Colonic mucosa (tissue), 4 donors: Measurements from ENCODE around the gene MED23. TPM values are rescaled to one million over a fixed set of nuclear protein-coding genes. Genes with fewer than 3 reads are reported as not detected.

Source experiments
- DNase-seq: peaks from one replicate; pipeline ENCODE4 v3.0.0-alpha.2; 2020
- H3K27ac ChIP-seq: fragments of 200-600 bp; one replicate; pipeline ENCODE4 v1.8.0; 2021
- H3K27me3 ChIP-seq: fragments of 200-600 bp; one replicate; pipeline ENCODE4 v1.8.0; 2021
- H3K36me3 ChIP-seq: fragments of 200-600 bp; one replicate; pipeline ENCODE4 v1.8.0; 2021
- H3K4me1 ChIP-seq: fragments of 200-600 bp; one replicate; pipeline ENCODE4 v1.8.0; 2021; ENCODE audit warnings: mild to moderate bottlenecking
- H3K4me3 ChIP-seq: fragments of 200-600 bp; one replicate; pipeline ENCODE4 v1.8.0; 2021
- H3K9ac ChIP-seq, 2 donors: one replicate each; pipeline ENCODE4 v1.7.0; 2013; ENCODE audit warnings: control low read depth in 2 of 2, low read depth in 2 of 2, low read length in 2 of 2
- H3K9me3 ChIP-seq: fragments of 200-600 bp; one replicate; pipeline ENCODE4 v1.8.0; 2021
- intact Hi-C: fragments of 100-400 bp; cut with DNase I; formaldehyde crosslinking; loops from one replicate; pipeline ENCODE4 v1.14.1; 2022
- total RNA-seq, 2 donors: library from RNA; stranded (reverse); fragmentation: NEBNext Ultra II Directional in 1 of 2; extraction: Animal tissue kit (Norgen Biotek cat#: 25700) in 1 of 2; gene quantifications; one replicate each; pipeline ENCODE4 v1.2.1, GENCODE V29; 2021
- TF ChIP-seq, protein P1 (sequence below): fragments of 200-600 bp; IDR thresholded peaks from one replicate; pipeline ENCODE4 v1.8.0; 2022; ENCODE audit warnings: antibody characterized with exemption, mild to moderate bottlenecking
- donor health status: healthy.
- donor health status: DM: no; HTN: no; CAD: no.
- donor health status: DM: no; HTN: no; CAD: no.

Gene MED23
- total RNA-seq, 2 donors from 2014 or later, result 24.5 to 36.5 TPM

DNA sequence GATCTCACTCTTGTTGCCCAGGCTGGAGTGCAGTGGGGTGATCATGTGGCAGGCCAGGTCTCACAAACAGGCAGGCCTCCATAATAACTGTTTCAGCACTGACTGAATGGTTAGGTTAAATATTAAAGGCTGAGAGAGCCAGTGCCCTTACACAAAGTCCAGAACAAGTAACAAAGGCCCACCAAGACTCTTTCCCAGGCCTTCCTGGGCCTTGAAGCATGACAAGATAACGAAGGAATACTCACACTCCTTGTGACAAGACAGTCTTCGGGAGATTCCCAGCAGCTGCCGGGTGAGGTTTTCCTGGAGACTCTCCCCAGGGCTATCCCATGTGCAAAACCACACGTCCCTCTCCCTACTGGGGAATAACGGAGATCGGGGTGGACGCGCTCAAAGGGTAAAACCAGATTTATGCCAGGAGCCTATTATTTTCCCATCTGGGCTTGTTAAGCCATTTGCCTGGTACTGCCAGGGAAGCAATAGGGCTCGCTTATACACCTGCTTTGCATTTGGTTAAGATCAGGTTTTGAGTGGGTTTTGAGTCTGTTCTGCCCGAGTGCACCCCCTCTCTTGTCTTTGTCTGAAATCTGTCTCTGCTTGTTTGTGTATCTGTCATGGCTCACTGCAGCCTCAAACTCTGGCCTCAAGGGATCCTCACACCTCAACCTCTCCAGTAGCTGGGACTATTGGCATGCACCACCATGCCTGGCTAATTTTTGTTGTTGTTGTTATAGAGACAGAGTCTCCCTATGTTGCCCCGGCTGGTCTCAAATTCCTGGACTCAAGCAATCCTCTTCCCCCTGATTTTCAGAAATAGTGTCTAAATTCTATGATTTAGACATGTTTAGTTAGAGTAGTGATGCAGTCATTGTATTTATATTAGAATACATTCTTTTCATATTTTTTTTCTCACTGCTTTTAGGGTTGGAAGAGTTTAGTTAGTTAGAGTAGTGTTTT is 7.6 kb upstream of the MED23 start:
- Histone ChIP-seq H3K4me1 (no peaks in the 10 kb centered on the region), H3K9ac (no peak overlapping the region), H3K36me3 (no peaks in the 10 kb centered on the region), H3K9me3 (no peaks in the 10 kb centered on the region), H3K27me3 (no peaks in the 10 kb centered on the region), H3K27ac (no peak overlapping the region), H3K4me3 (no peak overlapping the region)
- TF ChIP-seq, protein P1, sequence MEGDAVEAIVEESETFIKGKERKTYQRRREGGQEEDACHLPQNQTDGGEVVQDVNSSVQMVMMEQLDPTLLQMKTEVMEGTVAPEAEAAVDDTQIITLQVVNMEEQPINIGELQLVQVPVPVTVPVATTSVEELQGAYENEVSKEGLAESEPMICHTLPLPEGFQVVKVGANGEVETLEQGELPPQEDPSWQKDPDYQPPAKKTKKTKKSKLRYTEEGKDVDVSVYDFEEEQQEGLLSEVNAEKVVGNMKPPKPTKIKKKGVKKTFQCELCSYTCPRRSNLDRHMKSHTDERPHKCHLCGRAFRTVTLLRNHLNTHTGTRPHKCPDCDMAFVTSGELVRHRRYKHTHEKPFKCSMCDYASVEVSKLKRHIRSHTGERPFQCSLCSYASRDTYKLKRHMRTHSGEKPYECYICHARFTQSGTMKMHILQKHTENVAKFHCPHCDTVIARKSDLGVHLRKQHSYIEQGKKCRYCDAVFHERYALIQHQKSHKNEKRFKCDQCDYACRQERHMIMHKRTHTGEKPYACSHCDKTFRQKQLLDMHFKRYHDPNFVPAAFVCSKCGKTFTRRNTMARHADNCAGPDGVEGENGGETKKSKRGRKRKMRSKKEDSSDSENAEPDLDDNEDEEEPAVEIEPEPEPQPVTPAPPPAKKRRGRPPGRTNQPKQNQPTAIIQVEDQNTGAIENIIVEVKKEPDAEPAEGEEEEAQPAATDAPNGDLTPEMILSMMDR, result no peak
- intact Hi-C loops, result no loop called here
- no peak for DNase-seq

DNA sequence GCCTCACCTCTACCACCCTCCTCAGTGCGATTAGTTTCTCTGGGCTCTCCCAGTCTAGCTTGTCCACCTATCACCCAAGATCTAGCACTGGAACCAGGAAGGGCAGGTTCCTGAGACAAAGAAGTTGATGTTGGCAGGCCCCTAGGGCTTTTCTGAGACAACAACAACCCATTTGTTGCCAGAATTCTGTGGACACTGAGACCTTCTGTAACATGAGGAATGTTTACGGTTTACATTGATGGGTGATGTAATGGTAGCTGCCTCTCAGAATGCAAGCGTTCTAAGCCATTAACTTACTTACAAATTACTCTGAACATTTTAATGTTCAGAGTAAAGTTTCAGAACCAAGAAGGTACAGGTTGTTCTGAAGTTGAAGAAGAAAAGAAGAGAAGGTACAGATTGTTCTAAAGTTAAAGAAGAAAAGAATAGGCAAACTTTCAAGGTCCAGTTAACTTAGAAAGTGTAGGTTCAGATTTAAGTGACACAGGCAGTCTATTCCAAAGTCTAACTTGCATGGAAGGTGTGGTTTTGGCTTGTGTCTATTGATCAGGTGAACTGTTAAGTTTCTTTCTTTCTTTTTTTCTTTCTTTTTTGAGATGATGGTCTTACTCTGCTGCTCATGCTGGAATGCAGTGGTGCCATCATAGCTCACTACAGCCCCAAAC is 3.7 kb upstream of the MED23 start:
- intact Hi-C loops, result no loop called here
- Histone ChIP-seq H3K4me3 (no peak overlapping the region), H3K27ac (no peak overlapping the region), H3K9ac (no peak overlapping the region), H3K36me3 (no peaks in the 10 kb centered on the region), H3K27me3 (no peaks in the 10 kb centered on the region), H3K9me3 (no peaks in the 10 kb centered on the region), H3K4me1 (peaks cover 2% of the 10 kb centered on the region)
- TF ChIP-seq, protein P1, result no peak
- DNase-seq, result no peak

DNA sequence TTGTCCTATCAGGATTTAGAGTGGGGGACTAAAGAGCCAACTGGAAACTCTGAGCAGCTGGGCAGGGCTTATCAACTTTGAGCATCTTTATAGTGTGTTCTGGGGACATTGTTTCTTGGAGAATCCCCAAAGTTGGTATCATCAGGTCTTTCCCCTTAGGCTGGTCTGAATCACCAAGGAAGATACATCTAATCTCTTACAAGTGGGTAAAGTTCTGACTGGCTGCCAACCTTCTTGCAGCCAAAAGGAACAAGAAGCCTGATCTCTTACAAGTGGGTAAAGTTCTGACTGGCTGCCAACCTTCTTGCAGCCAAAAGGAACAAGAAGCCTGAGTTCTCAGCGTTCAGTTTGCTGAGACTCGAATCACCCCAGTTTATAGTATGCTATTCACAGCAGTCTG is 1.6 kb upstream of the MED23 start:
- no peaks in the 10 kb centered on the region for H3K36me3 ChIP-seq
- intact Hi-C loops, result no loop called here
- no peak overlapping the region for H3K9ac ChIP-seq
- TF ChIP-seq, protein P1, result no peak
- no peak for DNase-seq
- no peaks in the 10 kb centered on the region for H3K9me3 ChIP-seq
- no peaks in the 10 kb centered on the region for H3K27me3 ChIP-seq
- H3K27ac ChIP-seq, result no peak overlapping the region
- H3K4me1 ChIP-seq, result peaks cover 6% of the 10 kb centered on the region
- no peak overlapping the region for H3K4me3 ChIP-seq

DNA sequence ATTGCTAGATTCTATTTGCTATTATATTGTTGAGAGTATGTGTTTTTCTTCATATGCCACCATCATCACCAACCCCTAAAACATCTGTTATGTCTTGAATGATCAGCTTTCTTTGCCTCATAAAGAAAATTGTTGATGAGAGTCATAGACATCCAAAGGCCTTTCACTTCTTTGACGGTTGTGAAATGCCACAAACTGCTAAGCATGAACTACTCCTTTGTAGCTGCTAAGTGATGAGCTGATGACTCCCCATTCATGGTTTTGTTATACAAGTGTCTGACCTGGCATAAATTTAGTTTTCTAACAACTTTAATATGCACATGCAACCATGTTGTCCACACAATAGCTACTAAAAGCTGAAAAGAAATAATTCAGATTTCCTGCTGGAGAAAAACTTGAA is 684 bp upstream of the MED23 start:
- Histone ChIP-seq H3K27ac (peak overlapping the region; percentile 75), H3K4me3 (no peak overlapping the region), H3K4me1 (peaks cover 6% of the 10 kb centered on the region), H3K36me3 (peaks cover 6% of the 10 kb centered on the region), H3K27me3 (no peaks in the 10 kb centered on the region), H3K9me3 (no peaks in the 10 kb centered on the region), H3K9ac (peak overlapping the region in 1 of 2 donors; percentile 13)
- TF ChIP-seq, protein P1, result no peak
- intact Hi-C loops, result no loop called here
- DNase-seq, result no peak

DNA sequence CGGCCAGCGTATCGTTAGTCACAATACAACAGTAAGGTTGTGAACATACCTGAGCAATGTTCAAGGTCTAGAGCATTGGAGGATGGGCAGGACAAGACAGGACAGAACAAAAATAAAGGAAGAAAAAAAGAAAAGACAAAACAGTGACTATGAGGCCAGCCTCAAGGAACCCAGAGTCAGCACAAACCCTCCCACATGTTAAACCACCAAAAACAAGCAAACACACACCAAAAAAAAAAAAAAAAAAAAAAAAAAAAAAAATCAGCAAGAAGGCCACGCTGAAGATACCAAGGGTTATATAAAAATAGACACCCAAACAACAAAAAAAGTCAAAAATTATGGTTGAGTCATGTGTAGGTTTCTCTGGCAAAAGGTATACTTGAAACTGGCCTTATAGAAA is 12.8 kb downstream of the MED23 start:
- Histone ChIP-seq H3K9me3 (no peaks in the 10 kb centered on the region), H3K4me3 (no peak overlapping the region), H3K27ac (no peak overlapping the region), H3K4me1 (no peaks in the 10 kb centered on the region), H3K9ac (no peak overlapping the region), H3K27me3 (no peaks in the 10 kb centered on the region), H3K36me3 (peaks cover 8% of the 10 kb centered on the region)
- intact Hi-C loops, result no loop called here
- DNase-seq, result no peak
- TF ChIP-seq, protein P1, result no peak
